HL-60/S4 (cell line): ENCODE measurements around the gene AGT.
"Not testable (repeated sequence)": the region's sequence is repeated elsewhere in the genome, so short reads cannot be mapped to it uniquely, and the experiment has no call there.

Experiments used
- in situ Hi-C: fragments of 300-500 bp; cut with MboI; formaldehyde crosslinking; loops from 2 replicates; pipeline ENCODE4 v1.14.3; 2022; ENCODE audit warnings: low sequenced_read_pairs

AGT gene

DNA sequence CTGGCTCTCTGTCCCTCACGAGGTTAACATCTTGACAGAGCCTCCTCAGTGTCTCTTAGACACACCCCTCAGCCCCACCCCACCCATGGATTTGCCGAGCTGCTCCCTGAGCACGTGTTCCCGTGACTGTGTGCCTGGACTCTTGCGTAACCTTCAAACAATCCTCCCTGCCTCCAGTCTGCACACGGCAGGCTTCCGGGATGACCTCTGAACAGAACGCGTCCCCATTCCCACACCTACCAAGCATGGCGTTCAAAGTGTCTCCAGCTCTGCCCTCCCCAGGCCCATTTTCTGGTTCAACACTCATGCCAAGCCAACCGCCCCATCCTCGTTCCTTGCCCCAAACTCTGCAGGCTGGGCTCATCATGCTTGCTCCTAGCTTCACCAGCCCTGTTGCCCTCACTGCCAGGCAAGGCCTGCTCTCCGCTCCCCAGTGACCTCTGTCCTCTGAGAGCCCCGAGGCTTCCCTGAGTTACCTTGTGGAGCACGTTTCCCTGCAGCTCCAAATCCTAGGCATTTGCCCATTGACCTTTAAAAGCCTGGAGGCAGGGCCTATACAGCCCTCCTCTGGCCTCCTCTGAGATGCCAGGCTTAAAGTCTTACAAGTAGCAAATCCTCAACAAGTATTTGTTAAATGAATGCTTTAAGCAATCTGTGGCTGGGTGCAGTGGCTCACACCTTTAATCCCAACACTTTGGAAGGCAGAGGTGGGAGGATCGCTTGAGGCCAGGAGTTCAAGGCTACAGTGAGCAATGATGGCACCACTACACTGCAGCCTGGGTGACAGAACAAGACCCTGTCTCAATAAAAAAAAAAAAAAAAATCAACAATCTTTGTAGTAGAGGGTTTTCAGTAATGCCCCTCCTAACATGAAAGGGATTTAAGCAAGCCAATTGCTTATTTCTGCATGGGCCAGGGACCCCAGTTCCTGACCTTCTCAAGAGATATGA lies 5.0 kb downstream of the AGT start:
- in situ Hi-C loops = no loop called here

DNA sequence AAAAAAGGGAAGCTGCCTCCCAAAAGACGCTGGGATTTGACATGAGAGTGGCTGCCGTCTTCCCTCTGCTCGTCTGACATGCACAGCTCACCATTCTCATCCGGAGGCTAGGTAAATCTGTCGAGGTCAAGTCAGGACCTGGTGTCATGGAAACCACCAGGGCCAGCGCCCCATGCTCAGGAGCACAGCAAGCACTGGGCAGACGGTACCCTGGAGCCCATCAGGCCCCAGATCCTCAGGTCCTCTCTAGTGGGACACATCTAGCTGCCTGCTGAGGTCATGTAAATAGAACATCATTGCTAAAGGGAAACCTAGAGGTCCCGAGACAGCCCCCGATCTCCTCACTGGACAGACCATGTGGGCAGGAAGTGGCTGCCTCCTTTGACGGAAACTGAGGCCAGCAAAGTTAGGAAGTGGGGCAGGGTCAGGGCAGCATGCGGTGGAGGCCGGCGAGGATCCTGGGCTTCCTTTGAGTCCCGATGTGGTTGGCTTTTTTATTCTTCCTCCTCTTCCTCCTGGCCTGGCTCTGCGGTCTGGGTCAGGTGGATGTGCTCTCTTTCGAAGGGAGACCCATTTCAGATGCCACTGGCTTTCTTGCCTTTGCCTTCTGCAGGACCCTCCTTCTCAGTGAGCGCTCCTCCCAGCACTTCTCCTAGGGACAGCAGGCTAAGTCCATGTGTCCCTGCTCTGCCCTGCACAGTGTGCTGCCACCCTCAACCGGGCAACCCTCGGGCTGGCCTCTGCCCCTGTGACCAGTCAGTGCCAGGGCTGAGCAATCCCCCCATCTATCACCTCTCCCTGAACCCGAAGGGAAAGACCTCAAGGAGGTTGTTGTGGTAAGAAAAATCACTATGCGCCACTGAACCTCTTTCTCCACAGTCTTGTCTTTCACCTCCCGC lies 5.9 kb downstream of the AGT start:
- in situ Hi-C loops = no loop called here

DNA sequence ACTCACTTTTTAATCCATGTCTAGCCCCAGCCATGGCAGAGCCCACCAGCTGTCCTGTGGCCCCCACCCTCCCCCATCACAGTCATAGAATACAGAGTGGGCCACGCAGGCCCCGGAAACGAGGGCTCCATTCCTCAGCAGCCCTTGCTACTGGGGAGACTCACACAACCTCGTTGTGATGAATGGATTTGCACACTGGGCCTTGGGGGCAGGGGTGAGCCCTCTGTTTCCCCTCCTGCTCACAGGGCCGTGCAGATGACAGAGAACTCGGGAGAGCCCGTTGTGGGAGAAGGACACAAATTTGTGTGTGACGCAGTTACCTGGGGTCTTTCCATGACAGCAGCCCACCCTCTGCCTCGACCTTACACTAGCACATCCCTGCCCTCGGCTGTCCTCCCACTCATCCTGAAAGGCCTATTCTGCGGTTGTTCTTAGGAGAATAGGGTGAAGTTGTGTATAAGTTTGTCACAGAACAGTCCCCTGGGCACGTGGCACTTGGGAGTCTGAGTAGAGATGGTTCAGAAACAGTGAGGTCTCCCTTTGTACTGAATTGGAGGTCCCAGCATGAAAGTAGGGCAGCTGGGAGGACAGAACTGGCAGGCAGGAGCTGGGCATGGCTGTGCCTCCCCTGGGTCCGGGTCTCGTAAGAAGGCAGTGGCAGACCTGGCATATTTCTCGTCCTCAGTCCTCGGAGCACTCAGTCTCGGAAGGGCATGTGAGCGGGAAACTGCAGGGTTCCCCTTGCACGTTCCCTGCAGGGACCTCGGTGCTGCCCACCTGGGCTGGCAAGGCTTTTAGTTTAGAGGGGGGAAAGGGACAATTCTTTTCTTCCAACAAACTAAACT lies 6.8 kb downstream of the AGT start:
- in situ Hi-C loops = no loop called here

DNA sequence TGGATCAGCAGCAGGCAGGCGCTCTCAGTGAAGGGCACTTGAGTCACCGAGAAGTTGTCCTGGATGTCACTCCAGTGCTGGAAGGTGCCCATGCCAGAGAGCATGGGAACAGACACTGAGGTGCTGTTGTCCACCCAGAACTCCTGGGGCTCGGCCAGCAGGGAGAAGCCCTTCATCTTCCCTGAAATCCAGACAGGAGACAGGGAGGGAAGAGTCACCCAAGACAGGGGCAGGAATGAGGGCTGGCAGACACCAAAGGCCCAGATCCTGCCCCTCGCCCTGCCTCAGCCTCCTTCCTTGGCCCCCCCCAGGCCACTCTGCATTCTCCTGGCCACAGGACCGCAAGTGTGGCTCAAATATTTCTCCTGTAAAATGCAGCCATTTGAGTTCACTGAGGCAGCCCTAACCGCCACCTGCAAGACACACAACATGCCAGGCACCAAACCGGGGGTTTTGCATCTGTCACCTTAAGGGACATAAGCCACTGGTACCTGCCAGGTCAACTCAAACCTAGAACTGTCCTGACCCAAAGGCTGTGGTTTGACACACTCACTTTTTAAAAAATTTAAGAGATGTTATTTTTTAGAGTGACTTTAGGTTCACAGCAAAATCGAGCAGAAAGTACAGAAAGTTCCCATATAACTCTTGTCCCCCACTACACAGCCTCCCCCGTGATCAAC lies 7.8 kb downstream of the AGT start:
- in situ Hi-C loops = no loop called here

DNA sequence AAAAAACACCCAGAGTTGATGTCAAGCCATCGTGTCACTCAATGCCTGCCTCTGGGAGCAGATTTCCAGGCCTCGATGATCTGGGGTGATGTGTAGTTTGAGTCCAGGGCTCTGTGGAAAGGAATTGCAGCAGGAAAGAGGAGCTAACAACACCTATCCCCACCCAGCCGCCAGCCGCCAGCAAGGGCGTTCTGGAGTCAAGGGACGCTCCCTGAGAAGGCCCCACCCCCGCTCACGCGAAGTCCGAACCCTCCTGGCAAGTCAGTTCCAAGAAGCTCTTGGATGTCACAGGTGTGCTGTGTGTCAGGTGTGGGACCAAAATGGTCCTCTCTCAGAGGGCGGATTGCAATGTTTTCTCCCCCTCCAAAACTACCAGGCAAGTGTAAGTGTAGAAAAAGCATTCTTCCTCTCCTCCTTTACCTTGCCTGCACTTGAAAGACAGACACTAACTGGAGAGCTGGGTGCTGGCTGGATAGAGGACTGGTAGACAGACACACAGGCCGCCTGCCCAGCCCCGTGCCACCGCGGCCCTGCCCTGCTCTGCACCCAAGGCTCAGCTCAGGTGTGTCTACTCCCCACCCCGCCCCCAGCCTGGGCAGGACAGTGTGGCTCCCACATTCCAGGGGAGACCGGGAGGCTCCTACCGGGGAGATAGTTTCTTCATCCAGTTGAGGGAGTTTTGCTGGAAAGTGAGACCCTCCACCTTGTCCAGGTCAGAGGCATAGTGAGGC lies 8.5 kb downstream of the AGT start:
- in situ Hi-C loops = no loop called here

DNA sequence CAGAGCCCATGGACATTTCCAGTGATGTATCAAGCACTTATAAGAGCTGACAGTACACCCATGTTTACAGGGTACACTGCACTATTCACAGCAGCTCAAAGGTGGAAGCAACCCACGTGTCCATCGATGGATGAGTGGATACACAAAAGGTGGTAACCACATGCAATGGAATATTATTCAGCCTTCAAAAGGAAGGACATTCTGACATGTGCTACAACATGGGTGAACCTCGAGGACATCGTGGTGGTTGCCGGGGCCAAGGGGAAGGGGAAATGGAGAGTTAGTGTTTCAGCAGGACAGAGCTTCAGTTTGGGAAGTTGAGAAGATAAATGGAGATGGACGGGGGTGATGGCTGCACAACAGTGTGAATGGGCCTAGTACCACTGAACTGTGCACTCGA lies 9.1 kb downstream of the AGT start:
- in situ Hi-C loops = no loop called here

DNA sequence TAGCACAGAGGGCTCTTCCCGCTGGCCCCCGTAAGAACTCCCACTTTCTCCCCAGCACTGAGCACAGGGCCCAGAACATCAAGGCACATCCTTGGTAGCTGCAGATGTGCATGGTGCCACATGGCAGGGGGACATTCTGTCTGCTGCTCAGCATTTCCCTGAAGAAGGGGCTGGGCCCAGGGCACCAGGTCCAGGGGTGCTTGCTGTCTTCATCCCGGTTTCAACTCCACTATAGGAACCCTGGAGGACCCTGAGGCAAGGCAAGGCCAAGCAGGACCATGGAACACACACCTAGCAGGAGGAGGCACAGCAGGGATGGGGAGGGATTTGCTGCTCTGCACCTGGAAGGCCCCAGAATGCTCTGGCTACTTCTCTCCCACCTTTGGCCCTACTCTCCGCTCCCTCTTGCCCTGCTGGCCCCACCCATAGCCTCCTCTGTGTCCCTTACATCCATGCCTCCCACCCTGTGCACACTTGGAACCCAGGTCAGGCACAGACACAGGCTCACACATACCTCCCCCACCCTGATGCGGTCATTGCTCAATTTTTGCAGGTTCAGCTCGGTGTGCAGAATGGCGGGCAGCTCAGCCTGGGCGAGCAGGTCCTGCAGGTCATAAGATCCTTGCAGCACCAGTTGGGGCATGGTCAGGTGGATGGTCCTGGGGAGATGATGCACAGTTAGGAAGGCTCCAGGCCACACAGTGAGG lies 10.1 kb downstream of the AGT start:
- in situ Hi-C loops = no loop called here

DNA sequence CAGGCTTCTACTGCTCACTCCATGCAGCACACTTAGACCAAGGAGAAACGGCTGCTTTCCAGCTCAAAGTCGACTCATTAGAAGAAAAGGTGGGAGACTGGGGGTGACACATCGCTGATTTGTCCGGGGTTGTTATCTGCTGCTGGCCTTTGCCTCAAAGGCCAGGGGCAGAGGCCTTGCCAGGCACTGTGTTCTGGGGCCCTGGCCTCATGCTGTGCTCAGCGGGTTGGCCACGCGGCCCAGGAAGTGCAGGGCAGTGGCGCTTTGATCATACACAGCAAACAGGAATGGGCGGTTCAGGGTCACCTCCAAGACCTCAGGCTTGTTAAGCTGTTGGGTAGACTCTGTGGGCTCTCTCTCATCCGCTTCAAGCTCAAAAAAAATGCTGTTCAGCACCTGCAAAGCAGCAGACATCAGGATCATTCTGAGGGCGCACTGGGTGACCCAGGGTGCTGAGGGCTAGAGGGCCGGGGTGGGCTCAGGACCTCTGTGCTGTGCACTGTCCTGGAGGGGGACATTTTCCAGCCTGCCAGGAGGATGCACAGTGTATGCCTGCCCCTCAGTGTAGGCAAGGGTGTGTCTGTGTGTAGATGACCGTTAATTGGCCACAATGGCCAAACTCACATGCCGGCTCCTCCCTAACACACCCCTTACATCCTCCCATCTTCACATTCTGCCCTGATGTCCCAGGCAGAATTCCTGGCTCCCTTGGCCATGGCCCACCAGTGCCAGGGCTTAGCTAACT lies 10.8 kb downstream of the AGT start:
- in situ Hi-C loops = no loop called here

DNA sequence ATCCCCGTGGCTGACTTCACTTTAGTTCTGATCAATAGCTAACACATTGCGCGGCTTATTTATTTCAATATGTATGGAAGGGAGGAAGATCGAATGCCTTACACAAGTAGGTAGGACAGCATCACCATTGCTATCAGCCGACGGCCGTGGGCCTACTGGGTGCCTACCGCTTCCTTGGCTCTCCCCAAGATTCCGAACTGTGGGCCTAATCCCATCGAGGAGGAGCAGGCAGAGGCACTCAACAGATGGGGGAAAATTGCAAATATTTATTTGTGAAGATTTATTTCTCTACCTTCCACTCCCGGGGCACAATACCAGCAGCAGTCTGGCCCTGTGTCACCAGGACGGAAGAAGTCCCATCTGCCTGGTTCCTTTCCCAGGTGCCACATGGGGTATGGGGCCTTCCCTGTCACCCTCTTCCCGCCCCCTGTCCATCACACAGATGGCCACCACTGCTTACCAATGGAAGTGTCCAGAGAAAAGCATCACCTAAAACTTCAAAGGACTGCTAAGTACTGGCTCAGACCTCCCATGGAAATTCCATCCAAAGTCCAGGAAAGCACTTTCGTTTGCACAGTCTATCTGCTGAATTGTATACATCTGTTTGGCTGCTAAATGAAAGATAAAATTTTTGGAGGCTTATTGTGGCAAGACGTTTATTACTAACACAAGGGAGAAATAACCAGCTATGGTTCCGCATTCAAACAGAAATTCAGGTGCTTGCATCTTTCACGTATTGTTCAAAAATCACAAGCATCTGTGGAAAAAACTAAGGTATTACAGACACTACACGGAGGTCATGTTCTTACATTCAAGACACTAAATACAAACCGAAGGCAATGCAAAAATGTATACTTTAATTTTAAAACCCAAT lies 11.8 kb downstream of the AGT start:
- in situ Hi-C loops = no loop called here

DNA sequence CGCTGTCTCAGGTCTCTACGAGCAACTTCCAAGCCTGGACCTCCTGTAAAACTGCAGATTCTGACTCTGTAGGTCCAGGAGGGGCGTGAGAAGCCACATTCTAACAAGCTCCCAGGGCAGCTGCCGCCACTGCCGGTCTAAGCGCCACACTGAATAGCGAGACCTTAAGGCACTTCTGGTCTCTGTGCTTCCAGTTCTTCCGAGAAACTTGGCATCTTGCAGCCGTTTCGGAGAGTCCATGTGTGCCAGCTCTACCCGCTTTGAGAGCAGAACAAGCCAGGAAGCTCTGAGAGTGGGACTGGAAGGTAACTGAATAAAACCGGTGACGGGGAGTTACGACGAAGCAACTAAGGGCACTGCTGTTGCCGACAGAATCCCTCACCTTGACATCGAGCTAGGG lies 12.5 kb downstream of the AGT start:
- in situ Hi-C loops = no loop called here

DNA sequence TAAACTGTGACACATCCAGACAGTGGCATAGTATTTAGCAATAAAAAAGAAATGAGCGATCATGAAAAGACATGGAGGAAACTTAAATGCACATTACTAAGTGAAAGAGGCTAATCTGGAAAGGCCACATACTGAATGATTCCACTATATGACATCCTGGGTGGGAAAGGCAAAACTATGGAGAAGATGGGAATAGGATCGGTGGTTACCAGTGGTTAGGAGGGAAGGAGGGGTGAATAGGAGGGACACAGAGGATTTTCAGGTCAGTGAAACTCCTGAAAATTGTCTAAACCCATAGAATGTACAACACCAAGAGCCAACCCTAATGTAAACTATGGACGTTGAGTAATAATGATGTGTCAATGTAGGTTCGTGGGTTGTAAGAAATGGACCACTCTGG lies 13.8 kb downstream of the AGT start:
- in situ Hi-C loops = no loop called here

DNA sequence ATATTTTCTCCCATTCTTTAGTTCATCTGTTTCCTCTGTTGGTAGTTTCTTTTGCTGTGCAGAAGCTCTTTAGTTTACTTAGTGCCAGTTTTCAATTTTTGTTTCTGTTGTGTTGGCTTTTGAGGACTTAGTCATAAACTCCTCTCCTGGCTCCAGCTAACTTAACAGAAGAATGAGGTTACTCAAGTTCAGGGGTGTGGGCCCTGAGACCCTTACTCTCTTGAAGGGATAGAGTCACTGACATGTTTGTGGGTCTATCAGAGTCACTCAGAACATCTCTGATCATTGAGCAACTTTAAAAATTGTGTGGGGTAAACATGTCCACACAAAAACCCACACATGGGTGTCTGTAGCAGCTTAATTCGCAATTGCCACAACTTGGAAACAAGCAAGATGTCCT lies 14.2 kb downstream of the AGT start:
- in situ Hi-C loops = no loop called here

DNA sequence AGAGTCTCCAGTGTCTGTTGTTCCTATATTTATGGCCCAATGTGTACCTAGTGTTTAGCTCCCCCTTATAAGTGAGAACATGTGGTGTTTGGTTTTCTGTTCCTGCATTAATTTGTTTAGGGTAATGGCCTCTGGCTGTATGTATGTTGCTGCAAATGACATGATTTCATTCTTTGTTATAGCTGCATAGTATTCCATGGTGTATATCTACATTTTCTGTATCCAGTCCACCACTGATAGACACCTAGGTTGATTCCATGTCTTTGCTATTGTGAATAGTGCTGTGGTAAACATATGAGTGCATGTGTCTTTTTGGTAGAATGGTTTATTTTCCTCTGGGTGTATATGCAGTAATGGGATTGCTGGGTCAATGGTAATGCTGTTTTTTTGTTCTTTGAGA lies 15.0 kb downstream of the AGT start:
- in situ Hi-C loops = not testable (repeated sequence)

DNA sequence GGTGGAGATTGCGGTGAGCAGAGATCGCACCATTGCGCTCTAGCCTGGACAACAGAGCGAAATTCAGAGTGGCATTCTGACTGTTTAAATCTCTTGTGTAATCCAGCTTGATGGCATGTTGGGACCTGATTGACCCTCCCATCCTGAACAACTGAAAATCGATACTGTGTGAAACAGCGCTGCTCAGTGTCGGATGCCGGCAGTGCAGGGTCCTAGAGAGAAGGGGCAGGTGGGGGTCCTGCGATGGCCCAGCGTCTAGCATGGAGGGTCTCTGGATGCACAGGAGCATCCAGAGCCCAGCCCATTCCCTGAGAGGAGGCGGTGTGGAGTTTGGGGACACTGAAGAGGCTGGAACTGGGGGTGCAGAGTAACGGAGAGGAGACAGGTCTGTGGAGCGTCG lies 15.8 kb downstream of the AGT start:
- in situ Hi-C loops = no loop called here

DNA sequence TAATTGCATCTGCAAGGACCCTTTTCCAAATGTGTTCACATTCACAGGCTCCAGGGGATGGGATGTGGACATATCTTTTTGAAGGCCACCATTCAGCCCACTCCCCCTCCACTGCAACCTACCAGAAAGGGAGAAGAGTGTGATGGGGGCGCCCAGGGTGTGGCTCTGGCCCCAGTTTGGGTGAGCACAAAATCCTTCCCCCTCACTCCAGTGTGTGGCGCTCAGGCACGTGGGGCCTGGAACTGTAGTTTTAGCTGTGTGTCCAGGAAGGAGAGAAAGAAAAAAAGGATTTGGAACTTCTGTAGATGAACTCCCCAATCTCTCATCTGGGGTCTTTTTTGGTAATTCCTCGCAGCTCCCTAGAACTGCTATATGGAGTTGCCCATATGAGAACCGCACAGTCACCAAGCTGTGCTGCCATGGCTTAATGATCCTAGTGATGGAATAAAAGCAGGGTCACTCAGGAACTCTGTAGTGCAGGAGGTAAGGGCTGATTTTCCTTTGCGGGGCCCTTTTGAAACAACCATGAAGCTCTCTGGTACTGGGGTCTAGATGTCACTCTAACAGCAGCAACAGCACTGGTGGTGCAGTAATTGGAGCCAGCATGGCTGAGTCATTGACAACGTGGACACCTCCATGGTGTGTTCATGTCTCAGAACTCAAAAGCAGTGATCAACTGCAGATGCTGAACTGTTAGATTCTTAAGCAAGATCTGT lies 17.0 kb downstream of the AGT start:
- in situ Hi-C loops = no loop called here

DNA sequence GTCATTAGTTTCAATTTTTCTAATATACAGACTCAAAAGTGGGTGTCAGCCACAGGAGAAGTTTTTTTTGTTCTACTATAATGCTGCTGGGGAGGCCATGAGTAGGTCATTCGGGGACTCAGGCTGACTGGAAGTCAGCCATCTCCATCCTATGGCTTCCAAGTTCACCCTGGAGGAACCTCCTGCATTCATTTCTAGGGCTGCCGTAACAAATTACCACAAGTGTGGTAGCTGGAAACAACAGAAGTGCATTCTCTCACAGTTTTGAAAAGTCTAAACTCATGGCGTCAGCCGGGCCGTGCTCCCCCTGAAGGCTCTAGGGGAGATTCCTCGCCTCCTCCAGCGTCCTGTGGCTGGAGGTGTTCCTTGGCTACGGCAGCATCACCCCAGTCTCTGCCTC lies 17.7 kb downstream of the AGT start:
- in situ Hi-C loops = no loop called here

DNA sequence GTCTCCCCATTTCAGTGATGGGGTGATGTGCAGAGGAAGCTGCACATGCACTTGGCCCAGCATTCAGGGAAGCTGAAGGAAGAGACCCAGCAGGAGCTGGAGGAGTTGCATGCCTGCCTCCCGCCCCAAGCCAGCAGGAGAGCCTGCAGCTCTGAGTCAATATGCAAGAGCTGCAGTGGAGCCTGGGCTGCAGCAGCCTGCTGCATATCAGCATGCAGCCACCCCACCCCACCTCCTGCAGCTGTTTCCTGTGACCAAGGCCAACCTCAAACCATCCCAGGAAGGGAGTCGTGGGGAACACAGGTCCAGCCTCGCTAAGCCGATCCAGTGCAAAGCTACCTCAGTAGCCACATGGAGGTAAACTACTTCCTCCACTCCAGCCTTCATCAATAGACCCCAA lies 18.9 kb downstream of the AGT start:
- in situ Hi-C loops = no loop called here
